Stomach (tissue), 9 donors: ENCODE data around the gene FAM222A. TPM values are rescaled to one million over a fixed set of nuclear protein-coding genes. Genes with fewer than 3 reads are reported as not detected.

Experiments
- DNase-seq, 2 donors: peaks; one replicate each; pipeline versions ENCODE4 v3.0.0 to v3.0.0-alpha.2; 2013 to 2019
- H3K27ac ChIP-seq, 5 donors: fragments of 200-600 bp in 4 of 5; sonication (generic) in 4 of 5; one replicate each; pipeline ENCODE4 v1.5.1; 2013 to 2019; ENCODE audit warnings: mild to moderate bottlenecking in 1 of 5, moderate library complexity in 1 of 5
- H3K27me3 ChIP-seq, 3 donors: fragments of 200-600 bp; sonication (generic); one replicate each; pipeline ENCODE4 v1.5.1; 2017 to 2019; ENCODE audit warnings: mixed run types in 1 of 3
- H3K36me3 ChIP-seq, 4 donors: fragments of 200-600 bp; sonication (generic); 1 replicate in 3 of 4; 2 replicates in 1 of 4; pipeline ENCODE4 v1.5.1; 2016 to 2019
- H3K4me1 ChIP-seq, 4 donors: fragments of 200-600 bp; sonication (generic); one replicate each; pipeline ENCODE4 v1.5.1; 2016 to 2019
- H3K4me3 ChIP-seq, 4 donors: fragments of 200-600 bp; sonication (generic) in 3 of 4; one replicate each; pipeline ENCODE4 v1.5.1; 2016 to 2019; ENCODE audit warnings: mild to moderate bottlenecking in 1 of 4
- H3K9me3 ChIP-seq, 4 donors: fragments of 200-600 bp; sonication (generic); one replicate each; pipeline ENCODE4 v1.5.1; 2016 to 2019
- EP300 ChIP-seq: sonication (generic); formaldehyde crosslinking; IDR thresholded peaks from one replicate; pipeline ENCODE4 v1.6.1; 2017; ENCODE audit warnings: antibody characterized with exemption
- POLR2A ChIP-seq, 4 donors: fragments of 450-650 bp; IDR thresholded peaks; one replicate each; pipeline ENCODE4 v1.6.1; 2016; ENCODE audit warnings: antibody characterized with exemption in 4 of 4, control low read depth in 2 of 4, mild to moderate bottlenecking in 1 of 4, moderate library complexity in 1 of 4
- POLR2AphosphoS5 ChIP-seq, 3 donors: sonication (generic); formaldehyde crosslinking; IDR thresholded peaks; one replicate each; pipeline ENCODE4 v1.6.1; 2016; ENCODE audit warnings: antibody characterized with exemption in 3 of 3
- WGBS, 5 donors: extraction: QIAGEN DNeasy Blood & Tissue Kit in 3 of 5; methylation state at CpG; one replicate each; pipeline versions ENCODE4 v1.1.5 to v1.1.7; 2013 to 2018; 5-methylcytosine and 5-hydroxymethylcytosine counted together
- intact Hi-C: fragments of 100-400 bp; cut with DNase I; formaldehyde crosslinking; loops from one replicate; pipeline ENCODE4 v1.15.1; 2023; ENCODE audit warnings: low total_unique reads
- polyA plus RNA-seq, 3 donors: library from polyadenylated mRNA; stranded (reverse); fragments of 200-250 nt; gene quantifications; one replicate each; pipeline ENCODE4 v1.2.3, GENCODE V29; 2013
- total RNA-seq, 5 donors: library from RNA; depleted of rRNA; stranded (reverse); fragments of >200 nt; gene quantifications; one replicate each; pipeline versions ENCODE4 v1.1.0 to v1.2.3, GENCODE V29; 2014 to 2016
- TF ChIP-seq, protein P1 (sequence below), 7 experiments: fragments of 450-650 bp in 4 of 7; fragments of 200-600 bp in 3 of 7; sonication (generic) in 3 of 7; IDR thresholded peaks; one replicate each; pipeline ENCODE4 v1.5.1; 2016 to 2019; ENCODE audit warnings: antibody characterized with exemption in 7 of 7, control low read depth in 2 of 7, mild to moderate bottlenecking in 1 of 7
- donor health status: healthy with polysubstance abuse.
- donor health status: Bipolar disorder and iron deficiency.
- donor health status: healthy.

The FAM222A gene
- total and polyA plus RNA-seq, 8 donors: 1.7 to 19.7 (median 4.5) TPM

GRCh38 chr12:109789526-109790048 is 76.0 kb downstream of the FAM222A start:
- H3K4me1 ChIP-seq: no peaks in the 10 kb centered on the region
- peaks cover 0 to 4% (median 0%) of the 10 kb centered on the region in 4 donors for H3K36me3 ChIP-seq
- no peaks in the 10 kb centered on the region for H3K9me3 ChIP-seq
- H3K27ac ChIP-seq: no peak overlapping the region
- H3K27me3 ChIP-seq: peaks cover 0 to 13% (median 0%) of the 10 kb centered on the region in 3 donors
- intact Hi-C loops: no loop called here
- WGBS, 5 donors: 82 to 100% (median 91%) methylated on average over 1 of the region's 1 CpG
- no peak for DNase-seq
- H3K4me3 ChIP-seq: no peak overlapping the region
- TF ChIP-seq, protein P1, sequence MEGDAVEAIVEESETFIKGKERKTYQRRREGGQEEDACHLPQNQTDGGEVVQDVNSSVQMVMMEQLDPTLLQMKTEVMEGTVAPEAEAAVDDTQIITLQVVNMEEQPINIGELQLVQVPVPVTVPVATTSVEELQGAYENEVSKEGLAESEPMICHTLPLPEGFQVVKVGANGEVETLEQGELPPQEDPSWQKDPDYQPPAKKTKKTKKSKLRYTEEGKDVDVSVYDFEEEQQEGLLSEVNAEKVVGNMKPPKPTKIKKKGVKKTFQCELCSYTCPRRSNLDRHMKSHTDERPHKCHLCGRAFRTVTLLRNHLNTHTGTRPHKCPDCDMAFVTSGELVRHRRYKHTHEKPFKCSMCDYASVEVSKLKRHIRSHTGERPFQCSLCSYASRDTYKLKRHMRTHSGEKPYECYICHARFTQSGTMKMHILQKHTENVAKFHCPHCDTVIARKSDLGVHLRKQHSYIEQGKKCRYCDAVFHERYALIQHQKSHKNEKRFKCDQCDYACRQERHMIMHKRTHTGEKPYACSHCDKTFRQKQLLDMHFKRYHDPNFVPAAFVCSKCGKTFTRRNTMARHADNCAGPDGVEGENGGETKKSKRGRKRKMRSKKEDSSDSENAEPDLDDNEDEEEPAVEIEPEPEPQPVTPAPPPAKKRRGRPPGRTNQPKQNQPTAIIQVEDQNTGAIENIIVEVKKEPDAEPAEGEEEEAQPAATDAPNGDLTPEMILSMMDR (IDR thresholded peaks at IDR 0.05): no peak
- TF ChIP-seq POLR2AphosphoS5 (IDR thresholded peaks at IDR 0.05) (no peak), EP300 (no peak), POLR2A (IDR thresholded peaks at IDR 0.05) (no peak)

GRCh38 chr12:109792992-109793391 is 79.4 kb downstream of the FAM222A start:
- Histone ChIP-seq H3K4me1 (no peaks in the 10 kb centered on the region), H3K36me3 (peaks cover 0 to 2% (median 0%) of the 10 kb centered on the region in 4 donors), H3K9me3 (no peaks in the 10 kb centered on the region), H3K4me3 (no peak overlapping the region), H3K27ac (no peak overlapping the region), H3K27me3 (peaks cover 0 to 20% (median 0%) of the 10 kb centered on the region in 3 donors)
- TF ChIP-seq EP300: no peak
- TF ChIP-seq POLR2A (IDR thresholded peaks at IDR 0.05): no peak
- TF ChIP-seq, protein P1 (IDR thresholded peaks at IDR 0.05): no peak
- no peak for TF ChIP-seq POLR2AphosphoS5 (IDR thresholded peaks at IDR 0.05)
- DNase-seq: no peak
- intact Hi-C loops: no loop called here

DNA sequence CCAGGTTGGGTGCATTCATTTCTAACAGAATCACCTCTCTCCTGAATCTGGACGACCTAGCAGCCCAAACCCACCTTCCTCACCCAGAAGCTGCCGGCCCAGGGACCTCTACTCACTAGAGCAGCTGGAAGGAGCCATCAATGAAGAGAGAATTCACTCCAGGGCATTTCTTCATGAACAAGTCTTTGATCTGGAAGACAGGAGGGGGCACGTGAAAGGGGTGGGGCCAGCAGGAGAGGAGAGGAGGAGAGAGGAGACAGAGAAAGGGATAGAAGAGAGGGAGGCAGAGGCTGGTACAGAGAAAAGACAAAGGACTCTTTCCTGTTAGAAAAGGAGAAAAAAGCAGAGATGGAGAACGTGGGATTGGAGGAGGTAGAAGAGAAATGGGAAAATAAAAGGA is 79.8 kb downstream of the FAM222A start:
- intact Hi-C loops: no loop called here
- Histone ChIP-seq H3K36me3 (no peaks in the 10 kb centered on the region), H3K9me3 (no peaks in the 10 kb centered on the region), H3K27ac (no peak overlapping the region), H3K4me3 (no peak overlapping the region), H3K27me3 (peaks cover 0 to 23% (median 0%) of the 10 kb centered on the region in 3 donors), H3K4me1 (no peaks in the 10 kb centered on the region)
- TF ChIP-seq POLR2A (IDR thresholded peaks at IDR 0.05): no peak
- TF ChIP-seq EP300: no peak
- TF ChIP-seq POLR2AphosphoS5 (IDR thresholded peaks at IDR 0.05): no peak
- TF ChIP-seq, protein P1 (IDR thresholded peaks at IDR 0.05): no peak
- WGBS, 5 donors: 39 to 55% (median 40%) methylated on average over 4 of the region's 4 CpGs
- no peak for DNase-seq

- Histone ChIP-seq H3K4me3 (no peak overlapping the region), H3K4me1 (no peaks in the 10 kb centered on the region), H3K9me3 (no peaks in the 10 kb centered on the region), H3K36me3 (no peaks in the 10 kb centered on the region), H3K27ac (no peak overlapping the region), H3K27me3 (peaks cover 0 to 23% (median 0%) of the 10 kb centered on the region in 3 donors)
- intact Hi-C loops: no loop called here
- 74 to 88% (median 84%) methylated on average over 22 to 26 of the region's 26 CpGs for WGBS, 5 donors
- DNase-seq: no peak
- TF ChIP-seq EP300 (no peak), POLR2AphosphoS5 (IDR thresholded peaks at IDR 0.05) (no peak), POLR2A (IDR thresholded peaks at IDR 0.05) (no peak)
- TF ChIP-seq, protein P1 (IDR thresholded peaks at IDR 0.05): no peak
Observed at GRCh38 chr12:109793826-109794501, 80.3 kb downstream of the FAM222A start.
